SK-N-SH (cell line): ENCODE measurements around the gene TRIP10. TPM values are rescaled to one million over a fixed set of nuclear protein-coding genes. Genes with fewer than 3 reads are reported as not detected.

ENCODE experiments used
- CTCF ChIA-PET: fragments of 300-600, 350-600 bp; formaldehyde crosslinking; extraction: SDS; loops from one replicate; lab custom pipeline; 2021; lab: Yijun Ruan, JAX
- POLR2A ChIA-PET: fragments of 350-600 bp; sonication (Branson Sonifier 250); formaldehyde crosslinking; extraction: SDS; loops from one replicate; lab custom pipeline; 2020; ENCODE audit warnings: antibody characterized with exemption, inconsistent platforms; lab: Yijun Ruan, JAX
- DNase-seq: peaks from one replicate; pipeline ENCODE4 v3.0.0; 2012
- H2AFZ ChIP-seq: fragments of 200-600 bp; sonication (generic); 2 replicates; pipeline ENCODE4 v1.8.1; 2016; ENCODE audit warnings: antibody characterized with exemption, mild to moderate bottlenecking, low read depth
- H3F3A ChIP-seq: fragments of 200-600 bp; sonication (generic); replicated peaks from 2 replicates; pipeline ENCODE3; 2016; ENCODE audit warnings: antibody characterized with exemption, mild to moderate bottlenecking; ENCODE audit not compliant: insufficient read depth
- H3K27ac ChIP-seq, 2 experiments: fragments of 200-500 bp in 1 of 2; fragments of 200-600 bp in 1 of 2; sonication (Bioruptor generic) in 1 of 2; sonication (generic), shearing (Covaris generic) in 1 of 2; 2 replicates each; pipeline versions ENCODE4 v1.5.1 to v1.6.1; 2014 to 2016; ENCODE audit warnings: low read depth in 2 of 2, inconsistent platforms in 1 of 2, low read length in 1 of 2, mild to moderate bottlenecking in 1 of 2, mixed read lengths in 1 of 2
- H3K27me3 ChIP-seq: fragments of 200-600 bp; sonication (generic), shearing (Covaris generic); 2 replicates; pipeline ENCODE4 v1.6.1; 2016; ENCODE audit warnings: mixed run types; ENCODE audit not compliant: insufficient read depth
- H3K36me3 ChIP-seq, 2 experiments: fragments of 200-500 bp in 1 of 2; fragments of 200-600 bp in 1 of 2; sonication (Bioruptor generic) in 1 of 2; sonication (generic) in 1 of 2; replicated peaks in 1 of 2; 2 replicates each; pipeline versions ENCODE3 to v1.5.1; 2014 to 2016; ENCODE audit warnings: low read length in 1 of 2, mild to moderate bottlenecking in 1 of 2; ENCODE audit not compliant: insufficient read depth in 2 of 2, control insufficient read depth in 1 of 2
- H3K4me1 ChIP-seq, 2 experiments: fragments of 200-500 bp in 1 of 2; fragments of 200-600 bp in 1 of 2; sonication (Bioruptor generic) in 1 of 2; sonication (generic), shearing (Covaris generic) in 1 of 2; 2 replicates each; pipeline versions ENCODE4 v1.5.1 to v1.6.1; 2014 to 2016; ENCODE audit warnings: low read depth in 1 of 2, low read length in 1 of 2, mixed run types in 1 of 2; ENCODE audit not compliant: insufficient read depth in 2 of 2, control insufficient read depth in 1 of 2
- H3K4me2 ChIP-seq: fragments of 200-600 bp; sonication (generic), shearing (Covaris generic); 2 replicates; pipeline ENCODE4 v1.6.1; 2017; ENCODE audit warnings: mixed run types
- H3K4me3 ChIP-seq, 2 experiments: fragments of 200-500 bp in 1 of 2; fragments of 200-600 bp in 1 of 2; sonication (Bioruptor generic) in 1 of 2; sonication (generic), shearing (Covaris generic) in 1 of 2; 2 replicates each; pipeline versions ENCODE4 v1.5.1 to v1.8.1; 2014 to 2016; ENCODE audit warnings: low read depth in 2 of 2, inconsistent platforms in 1 of 2, low read length in 1 of 2, mild to moderate bottlenecking in 1 of 2, mixed read lengths in 1 of 2, moderate library complexity in 1 of 2
- H3K79me2 ChIP-seq: fragments of 200-600 bp; sonication (generic); 2 replicates; pipeline ENCODE4 v1.8.1; 2017; ENCODE audit warnings: mild to moderate bottlenecking; ENCODE audit not compliant: insufficient read depth
- H3K9ac ChIP-seq: fragments of 200-600 bp; sonication (generic); 2 replicates; pipeline ENCODE4 v1.6.1; 2017; ENCODE audit warnings: mixed run types
- H3K9me2 ChIP-seq: fragments of 200-600 bp; sonication (generic); 2 replicates; pipeline ENCODE4 v1.6.1; 2017; ENCODE audit warnings: mixed run types
- H3K9me3 ChIP-seq: fragments of 200-600 bp; sonication (generic); 2 replicates; pipeline ENCODE4 v1.6.1; 2017; ENCODE audit warnings: mixed run types, mild to moderate bottlenecking, moderate library complexity
- H4K20me1 ChIP-seq: fragments of 200-600 bp; sonication (generic); 2 replicates; pipeline ENCODE4 v1.6.1; 2017; ENCODE audit warnings: mild to moderate bottlenecking, mixed run types; ENCODE audit not compliant: insufficient read depth
- FOXJ3 ChIP-seq: sonication (generic); formaldehyde crosslinking; IDR thresholded peaks from 2 replicates; pipeline ENCODE4 v1.5.1; 2020; ENCODE audit warnings: mild to moderate bottlenecking, missing genetic modification reagents
- GABPA ChIP-seq: IDR thresholded peaks from 2 replicates; pipeline ENCODE4 v1.4.0; 2012; ENCODE audit warnings: low read depth, mild to moderate bottlenecking
- GATA2 ChIP-seq: sonication (generic); formaldehyde crosslinking; IDR thresholded peaks from 2 replicates; pipeline ENCODE4 v1.5.0; 2020; ENCODE audit warnings: mild to moderate bottlenecking, missing genetic modification reagents
- RAD21 ChIP-seq: IDR thresholded peaks from 2 replicates; pipeline ENCODE4 v1.6.1; 2012; ENCODE audit warnings: mild to moderate bottlenecking, low read length
- YY1 ChIP-seq: IDR thresholded peaks from 2 replicates; pipeline ENCODE4 v1.4.0; 2012; ENCODE audit warnings: low read depth, mild to moderate bottlenecking
- WGBS: methylation state at CpG from one replicate; pipeline ENCODE4 v1.1.6; 2017; ENCODE audit warnings: low lambda C conversion rate; 5-methylcytosine and 5-hydroxymethylcytosine counted together
- polyA plus RNA-seq, 3 experiments: library from polyadenylated mRNA; depleted of rRNA; stranded (reverse); fragments of >200 nt; gene quantifications; 2 replicates each; pipeline ENCODE4 v1.2.3, GENCODE V29; 2012
- TF ChIP-seq, protein P1 (sequence below): IDR thresholded peaks from 2 replicates; pipeline ENCODE4 v1.4.0; 2012; ENCODE audit warnings: low read depth, borderline replicate concordance
- TF ChIP-seq, protein P2 (sequence below): fragments of 150-350 bp; IDR thresholded peaks from 2 replicates; pipeline ENCODE4 v1.6.1; 2017; ENCODE audit warnings: antibody characterized with exemption, low read length, low read depth, borderline replicate concordance

TRIP10 gene
- polyA plus RNA-seq, 1 of the 3 experiments (the other 2 are of a cell fraction) = 42.9 TPM

DNA sequence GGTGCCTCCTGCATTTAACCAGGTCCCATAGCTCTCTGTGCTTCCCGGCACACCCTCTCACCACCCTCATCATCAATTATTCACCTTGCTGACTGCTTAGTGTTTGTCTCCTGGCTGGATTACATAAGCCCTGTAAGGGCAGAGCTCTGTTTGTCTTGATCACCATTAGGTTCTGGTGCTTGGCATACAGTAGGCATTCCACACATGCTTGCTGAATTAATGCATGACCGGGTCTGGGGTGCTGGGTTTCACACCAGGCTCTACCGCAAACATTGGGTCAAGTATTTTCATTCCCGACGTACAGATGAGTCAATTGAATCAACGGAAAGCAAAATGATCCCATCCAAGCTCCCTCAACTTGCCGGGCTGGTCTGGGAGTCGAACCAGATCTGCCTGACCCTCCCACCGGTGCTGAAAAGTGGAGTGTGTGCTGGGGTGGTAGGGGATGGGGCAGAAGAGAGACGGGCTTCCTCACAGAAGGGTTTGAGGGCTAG, 61.6 kb downstream of the TRIP10 start:
- POLR2A ChIA-PET = no interaction called here

More for the DNA sequence above, 61.6 kb downstream of the TRIP10 start:
- no peaks in the 10 kb centered on the region for H3F3A ChIP-seq
- H3K9me3 ChIP-seq = no peaks in the 10 kb centered on the region
- no peak overlapping the region for H3K27ac ChIP-seq
- peaks cover 39% of the 10 kb centered on the region; the same call in 1 of the 2 replicates for H3K27me3 ChIP-seq
- no peak for DNase-seq
- 0 out of 4 replicates have a peak overlapping the region, but pooled peaks of 1 of the 2 experiments have one; percentile 19 for H3K4me3 ChIP-seq
- no peaks in the 10 kb centered on the region for H3K36me3 ChIP-seq
- no peaks in the 10 kb centered on the region for H4K20me1 ChIP-seq
- no peaks in the 10 kb centered on the region for H3K79me2 ChIP-seq
- H3K4me1 ChIP-seq = peaks cover 0 to 2% of the 10 kb centered on the region in 2 experiments; a peak in 1 of 4 replicates
- 26% methylated on average over 9 of the region's 10 CpGs for WGBS
- CTCF ChIA-PET = no interaction called here
- TF ChIP-seq GABPA (no peak), FOXJ3 (CRISPR knock-in tag) (no peak), RAD21 (no peak), YY1 (no peak), GATA2 (CRISPR knock-in tag) (no peak)
- TF ChIP-seq, protein P1, sequence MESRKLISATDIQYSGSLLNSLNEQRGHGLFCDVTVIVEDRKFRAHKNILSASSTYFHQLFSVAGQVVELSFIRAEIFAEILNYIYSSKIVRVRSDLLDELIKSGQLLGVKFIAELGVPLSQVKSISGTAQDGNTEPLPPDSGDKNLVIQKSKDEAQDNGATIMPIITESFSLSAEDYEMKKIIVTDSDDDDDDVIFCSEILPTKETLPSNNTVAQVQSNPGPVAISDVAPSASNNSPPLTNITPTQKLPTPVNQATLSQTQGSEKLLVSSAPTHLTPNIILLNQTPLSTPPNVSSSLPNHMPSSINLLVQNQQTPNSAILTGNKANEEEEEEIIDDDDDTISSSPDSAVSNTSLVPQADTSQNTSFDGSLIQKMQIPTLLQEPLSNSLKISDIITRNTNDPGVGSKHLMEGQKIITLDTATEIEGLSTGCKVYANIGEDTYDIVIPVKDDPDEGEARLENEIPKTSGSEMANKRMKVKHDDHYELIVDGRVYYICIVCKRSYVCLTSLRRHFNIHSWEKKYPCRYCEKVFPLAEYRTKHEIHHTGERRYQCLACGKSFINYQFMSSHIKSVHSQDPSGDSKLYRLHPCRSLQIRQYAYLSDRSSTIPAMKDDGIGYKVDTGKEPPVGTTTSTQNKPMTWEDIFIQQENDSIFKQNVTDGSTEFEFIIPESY = no peak
- TF ChIP-seq, protein P2, sequence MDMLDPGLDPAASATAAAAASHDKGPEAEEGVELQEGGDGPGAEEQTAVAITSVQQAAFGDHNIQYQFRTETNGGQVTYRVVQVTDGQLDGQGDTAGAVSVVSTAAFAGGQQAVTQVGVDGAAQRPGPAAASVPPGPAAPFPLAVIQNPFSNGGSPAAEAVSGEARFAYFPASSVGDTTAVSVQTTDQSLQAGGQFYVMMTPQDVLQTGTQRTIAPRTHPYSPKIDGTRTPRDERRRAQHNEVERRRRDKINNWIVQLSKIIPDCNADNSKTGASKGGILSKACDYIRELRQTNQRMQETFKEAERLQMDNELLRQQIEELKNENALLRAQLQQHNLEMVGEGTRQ = no peak
- H3K9ac ChIP-seq = no peak overlapping the region
- H2AFZ ChIP-seq = peak overlapping the region; percentile 47
- H3K9me2 ChIP-seq = no peaks in the 10 kb centered on the region
- peak overlapping the region; percentile 57; the same call in 1 of the 2 replicates for H3K4me2 ChIP-seq

Other genes starting within 250 kb of the TRIP10 start
- 2.3 and 4.5 TPM in 2 replicates for gene TUBB4A, start 237.4 kb upstream of the TRIP10 start, polyA plus RNA-seq (2012; rRNA removed)
- gene TNFSF9, start 208.7 kb upstream of the TRIP10 start, polyA plus RNA-seq (2012; rRNA removed) = 9.9 and 10.7 TPM in 2 replicates
- 117 and 142 TPM in 2 replicates for gene CD70, start 148.5 kb upstream of the TRIP10 start, polyA plus RNA-seq (2012; rRNA removed)
- not detected in 2 replicates for gene TNFSF14, start 69.5 kb upstream of the TRIP10 start, polyA plus RNA-seq (2012; rRNA removed)
- 0.67 and 0.71 TPM in 2 replicates for gene C3, start 19.0 kb upstream of the TRIP10 start, polyA plus RNA-seq (2012; rRNA removed)
- 51.4 and 54.2 TPM in 2 replicates for gene GPR108, start 2.1 kb upstream of the TRIP10 start, polyA plus RNA-seq (2012; rRNA removed)
- 0.35 and 0.42 TPM in 2 replicates for gene SH2D3A, start 27.8 kb downstream of the TRIP10 start, polyA plus RNA-seq (2012; rRNA removed)
- 0.02 TPM in 1 of 2 replicates, not detected in the other for gene VAV1, start 33.0 kb downstream of the TRIP10 start, polyA plus RNA-seq (2012; rRNA removed)
- 8.9 and 11.2 TPM in 2 replicates for gene ADGRE1, start 147.9 kb downstream of the TRIP10 start, polyA plus RNA-seq (2012; rRNA removed)